ENCODE results near the gene IFITM5.
"Not testable (repeated sequence)": the region's sequence is repeated elsewhere in the genome, so short reads cannot be mapped to it uniquely, and the experiment has no call there.

GRCh38 chr11:319121-319887 is 20.0 kb upstream of the IFITM5 start:
- TF ChIP-seq EZH2phosphoT487 (IDR thresholded peaks at IDR 0.05; ENCODE audit: insufficient read depth, low read depth); EZH2 (IDR thresholded peaks at IDR 0.05; ENCODE audit: insufficient read depth, poor library complexity, severe bottlenecking): not testable (repeated sequence)

Data from GM23248 (cell line).